ENCODE data around the gene JAGN1. TPM values are rescaled to one million over a fixed set of nuclear protein-coding genes. Genes with fewer than 3 reads are reported as not detected.

The JAGN1 gene
- total and polyA plus RNA-seq, 9 of the 15 experiments (the other 6 are each of a cell fraction or from before 2014, with no cell fraction given), result 31.6 to 77.8 (median 40.3) TPM

GRCh38 chr3:9862391-9863057 lies 27.9 kb upstream of the JAGN1 start (continued):
- TF ChIP-seq ZBTB40 (IDR thresholded peaks at IDR 0.05) (0 out of 2 replicates have a peak, but pooled peaks have one; percentile 20), ZBTB40 (CRISPR knock-in tag; IDR thresholded peaks at IDR 0.05) (no peak), AFF1 (IDR thresholded peaks at IDR 0.05; ENCODE audit: low read depth in 1 of 2, partially characterized antibody in 2 of 2) (peak in 1 of 2 experiments; percentile 47), KDM5B (IDR thresholded peaks at IDR 0.05; ENCODE audit: insufficient replicate concordance, low read depth, low read length) (peak; percentile 57), MLLT1 (IDR thresholded peaks at IDR 0.05) (peak in 1 of 2 experiments; percentile 42; a peak in 1 of 4 replicates), ZNF668 (CRISPR knock-in tag; IDR thresholded peaks at IDR 0.05) (no peak), SMARCC2 (IDR thresholded peaks at IDR 0.05; ENCODE audit: low read depth) (peak; percentile 71; the same call in 1 of the 2 replicates), ZNF384 (IDR thresholded peaks at IDR 0.05; ENCODE audit: low read depth, low read length) (peak; percentile 51; the same call in 1 of the 2 replicates), CBX5 (IDR thresholded peaks at IDR 0.05; ENCODE audit: borderline replicate concordance, low read depth) (0 out of 2 replicates have a peak, but pooled peaks have one; percentile 3)

All from K562 (cell line).